ENCODE results near the gene DEPDC4. TPM values are rescaled to one million over a fixed set of nuclear protein-coding genes. Genes with fewer than 3 reads are reported as not detected.

DEPDC4 gene
- total RNA-seq, 1 donor from 2014 or later: not detected

GRCh38 chr12:100215209-100215608 is 51.7 kb downstream of the DEPDC4 start:
- no peak for DNase-seq (ENCODE audit: low read depth)

GRCh38 chr12:100214518-100214917 is 52.4 kb downstream of the DEPDC4 start:
- DNase-seq (ENCODE audit: low read depth): no peak

- no peak for DNase-seq (ENCODE audit: low read depth)
These were observed 53.6 kb downstream of the DEPDC4 start for GRCh38 chr12:100213016-100213891.

GRCh38 chr12:100211698-100212097 is 55.2 kb downstream of the DEPDC4 start:
- DNase-seq (ENCODE audit: low read depth): no peak

GRCh38 chr12:100208834-100209233 is 58.0 kb downstream of the DEPDC4 start:
- DNase-seq (ENCODE audit: low read depth): no peak

GRCh38 chr12:100207311-100207710 is 59.6 kb downstream of the DEPDC4 start:
- no peak for DNase-seq (ENCODE audit: low read depth)

GRCh38 chr12:100201604-100202423 is 65.1 kb downstream of the DEPDC4 start:
- peak; percentile 1 for DNase-seq (ENCODE audit: low read depth)

- peak; percentile 98 for DNase-seq (ENCODE audit: low read depth)
These were observed 66.3 kb downstream of the DEPDC4 start, which contains the start of gene ACTR6 for GRCh38 chr12:100200463-100201181. Gene ACTR6, plus strand, starts transcription at chr12:100200815. Its CDS starts 37 bp downstream, at chr12:100200852.

- DNase-seq (ENCODE audit: low read depth): peak; percentile 50
These were observed 67.3 kb downstream of the DEPDC4 start for GRCh38 chr12:100199347-100200149.

- no peak for DNase-seq (ENCODE audit: low read depth)
These were observed 67.9 kb downstream of the DEPDC4 start for GRCh38 chr12:100199023-100199346.

- DNase-seq (ENCODE audit: low read depth): no peak
These were observed 69.4 kb downstream of the DEPDC4 start for GRCh38 chr12:100197486-100197885.

- DNase-seq (ENCODE audit: low read depth): no peak
These were observed 73.8 kb downstream of the DEPDC4 start for GRCh38 chr12:100193085-100193484.

Other genes with a start within 250 kb of the DEPDC4 start
- gene BLTP3B, start 124.2 kb downstream of the DEPDC4 start, total RNA-seq: 38.5 and 43.2 TPM in 2 replicates
- 23.4 and 29.4 TPM in 2 replicates for gene ACTR6, start 66.3 kb downstream of the DEPDC4 start, total RNA-seq
- 61.2 and 64.4 TPM in 2 replicates for gene SCYL2, start 98 bp upstream of the DEPDC4 start, total RNA-seq
- gene SLC17A8, start 90.0 kb upstream of the DEPDC4 start, total RNA-seq: 0.05 TPM in 1 of 2 replicates, not detected in the other
- gene NR1H4, start 206.8 kb upstream of the DEPDC4 start, total RNA-seq: not detected in 2 replicates

Data from myocyte (in vitro differentiated cells).